Measurements from ENCODE around the gene INAFM2. TPM values are rescaled to one million over a fixed set of nuclear protein-coding genes. Genes with fewer than 3 reads are reported as not detected.

The INAFM2 gene
- total RNA-seq, 1 experiment from 2014 or later, result 8.8 TPM

DNA sequence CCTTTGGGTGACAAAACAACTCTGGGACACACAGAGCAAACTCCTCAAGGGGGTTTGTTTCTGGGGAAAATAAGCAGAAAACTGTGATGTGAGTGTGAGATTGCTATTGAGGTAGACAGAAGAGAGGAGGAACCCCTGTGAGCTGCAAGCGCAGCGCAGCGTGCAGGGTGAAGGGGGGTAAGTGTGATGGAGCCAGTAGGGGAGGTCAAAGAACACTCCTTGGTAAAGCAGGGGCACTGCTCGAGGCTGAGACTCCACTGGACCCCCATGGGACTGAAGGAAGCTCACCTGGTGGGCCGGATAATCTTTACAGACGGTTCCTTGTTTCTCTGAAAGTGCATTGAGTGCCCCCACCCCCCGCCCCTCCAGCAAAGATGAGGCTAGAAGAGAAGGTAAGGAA lies 7.5 kb downstream of the INAFM2 start:
- Histone ChIP-seq H3K9me3 (ENCODE audit: control insufficient read depth in 1 of 2, insufficient read depth in 1 of 2, low read depth in 1 of 2, low read length in 2 of 2) (no peaks in the 10 kb centered on the region), H3K36me3 (ENCODE audit: control insufficient read depth in 1 of 2, insufficient read depth in 2 of 2, low read length in 2 of 2) (peaks cover 0 to 5% of the 10 kb centered on the region in 2 experiments; a peak in 1 of 4 replicates), H4K20me1 (ENCODE audit: insufficient read depth) (no peaks in the 10 kb centered on the region), H3K4me2 (ENCODE audit: low read length) (no peak overlapping the region), H2AFZ (ENCODE audit: low read depth, low read length, poor library complexity, severe bottlenecking) (no peak overlapping the region), H3K27me3 (ENCODE audit: insufficient read depth, low read length) (no peaks in the 10 kb centered on the region), H3K9me2 (ENCODE audit: insufficient read depth) (no peaks in the 10 kb centered on the region), H3K27ac (ENCODE audit: low read depth, low read length) (no peak overlapping the region), H3K4me3 (replicated peaks in 1 of 2; ENCODE audit: low read depth in 1 of 2, low read length in 2 of 2) (no peak overlapping the region), H3K4me1 (ENCODE audit: control insufficient read depth in 1 of 2, insufficient read depth in 2 of 2, low read length in 2 of 2) (no peaks in the 10 kb centered on the region), H3K79me2 (ENCODE audit: insufficient read depth, low read length) (no peaks in the 10 kb centered on the region), H3K9ac (ENCODE audit: low read length) (no peak overlapping the region)
- intact Hi-C loops (cut with micrococcal nuclease), result no loop called here
- TF ChIP-seq EZH2 (IDR thresholded peaks at IDR 0.05), result no peak
- TF ChIP-seq ZNF274 (IDR thresholded peaks at IDR 0.05; ENCODE audit: low read depth, low read length), result no peak
- POLR2A ChIA-PET, result no interaction called here
- ATAC-seq (no peak), DNase-seq (ENCODE audit: low read depth, low spot score) (no peak)
- CTCF ChIA-PET, result no interaction called here
- BruUV-seq (replicated peaks), result no TSS peak
- RAD21 ChIA-PET (ENCODE audit: low non-redundant PET in 1 of 2, low total read pairs in 2 of 2, uncharacterized antibody in 2 of 2, unreplicated experiment in 2 of 2), result no interaction called here

DNA sequence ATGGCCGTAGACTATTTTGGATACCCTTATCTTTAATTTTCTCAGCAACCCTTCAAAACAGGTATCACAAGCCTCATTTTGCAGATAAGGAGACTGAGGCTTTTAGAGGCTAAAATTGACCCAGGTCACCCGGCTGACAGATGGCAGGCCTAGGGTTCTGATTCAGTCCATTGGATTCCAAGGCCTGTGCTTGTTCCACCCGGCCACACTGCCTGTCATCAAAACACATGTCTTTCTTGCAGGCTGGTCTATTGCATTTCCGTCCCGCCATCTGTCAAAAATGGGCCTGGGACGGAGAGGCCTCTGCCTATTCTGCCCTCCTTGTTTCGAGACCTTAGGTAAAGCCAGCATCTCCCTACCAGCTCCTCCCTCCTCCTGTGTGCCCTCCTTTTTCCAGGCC lies 8.1 kb downstream of the INAFM2 start:
- intact Hi-C loops (cut with micrococcal nuclease), result no loop called here
- ChIA-PET CTCF (no interaction called here), POLR2A (no interaction called here), RAD21 (ENCODE audit: low non-redundant PET in 1 of 2, low total read pairs in 2 of 2, uncharacterized antibody in 2 of 2, unreplicated experiment in 2 of 2) (no interaction called here)
- ATAC-seq (no peak), DNase-seq (ENCODE audit: low read depth, low spot score) (no peak)
- peaks cover 0 to 7% of the 10 kb centered on the region in 2 experiments; a peak in 1 of 4 replicates for H3K36me3 ChIP-seq (ENCODE audit: control insufficient read depth in 1 of 2, insufficient read depth in 2 of 2, low read length in 2 of 2)
- H2AFZ ChIP-seq (ENCODE audit: low read depth, low read length, poor library complexity, severe bottlenecking), result no peak overlapping the region
- H3K27ac ChIP-seq (ENCODE audit: low read depth, low read length), result no peak overlapping the region
- BruUV-seq (replicated peaks), result no TSS peak
- no peaks in the 10 kb centered on the region for H3K9me3 ChIP-seq (ENCODE audit: control insufficient read depth in 1 of 2, insufficient read depth in 1 of 2, low read depth in 1 of 2, low read length in 2 of 2)
- H4K20me1 ChIP-seq (ENCODE audit: insufficient read depth), result no peaks in the 10 kb centered on the region
- H3K4me2 ChIP-seq (ENCODE audit: low read length), result no peak overlapping the region
- H3K9ac ChIP-seq (ENCODE audit: low read length), result no peak overlapping the region
- no peaks in the 10 kb centered on the region for H3K79me2 ChIP-seq (ENCODE audit: insufficient read depth, low read length)
- no peak overlapping the region for H3K4me3 ChIP-seq (replicated peaks in 1 of 2; ENCODE audit: low read depth in 1 of 2, low read length in 2 of 2)
- no peaks in the 10 kb centered on the region for H3K27me3 ChIP-seq (ENCODE audit: insufficient read depth, low read length)
- H3K9me2 ChIP-seq (ENCODE audit: insufficient read depth), result no peaks in the 10 kb centered on the region
- TF ChIP-seq, protein P1, sequence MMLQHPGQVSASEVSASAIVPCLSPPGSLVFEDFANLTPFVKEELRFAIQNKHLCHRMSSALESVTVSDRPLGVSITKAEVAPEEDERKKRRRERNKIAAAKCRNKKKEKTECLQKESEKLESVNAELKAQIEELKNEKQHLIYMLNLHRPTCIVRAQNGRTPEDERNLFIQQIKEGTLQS (IDR thresholded peaks at IDR 0.05), result no peak
- TF ChIP-seq SIN3A (IDR thresholded peaks at IDR 0.05; ENCODE audit: low read depth), result no peak
- TF ChIP-seq YY1 (IDR thresholded peaks at IDR 0.05; ENCODE audit: extremely low read depth, insufficient replicate concordance, low read depth, low read length), result no peak
- TF ChIP-seq FOSL1 (IDR thresholded peaks at IDR 0.05; ENCODE audit: low read depth), result no peak
- TF ChIP-seq POLR2AphosphoS5 (IDR thresholded peaks at IDR 0.05; ENCODE audit: low read depth, low read length), result no peak
- H3K4me1 ChIP-seq (ENCODE audit: control insufficient read depth in 1 of 2, insufficient read depth in 2 of 2, low read length in 2 of 2), result no peaks in the 10 kb centered on the region

Data from HCT116 (cell line).